ENCODE data around the gene CLDN9.

GRCh38 chr16:2967721-2968161 lies 45.0 kb upstream of the CLDN9 start:
- TF ChIP-seq CTCF (IDR thresholded peaks at IDR 0.05) (no peak), POLR2A (IDR thresholded peaks at IDR 0.05) (no peak)
